Spleen (tissue), 11 donors: ENCODE measurements around the gene SEPTIN2. TPM values are rescaled to one million over a fixed set of nuclear protein-coding genes. Genes with fewer than 3 reads are reported as not detected.
A peak's percentile ranks its signal among the peaks of the same experiment; 100 is the strongest.

ENCODE experiments used
- DNase-seq: peaks from one replicate; pipeline ENCODE4 v3.0.0-alpha.2; 2020
- H3K27ac ChIP-seq, 8 donors: fragments of 200-600 bp; sonication (generic) in 7 of 8; 1 replicate in 4 of 8; 2 replicates in 4 of 8; pipeline versions ENCODE4 v1.5.0 to v1.8.0; 2016 to 2021; ENCODE audit warnings: inconsistent platforms in 4 of 8, mild to moderate bottlenecking in 4 of 8, moderate library complexity in 1 of 8
- H3K27me3 ChIP-seq, 7 donors: fragments of 200-600 bp; sonication (generic) in 6 of 7; replicated peaks in 1 of 7; 1 replicate in 4 of 7; 2 replicates in 3 of 7; pipeline versions ENCODE4 v1.5.0 to v1.8.0; 2016 to 2021; ENCODE audit warnings: inconsistent platforms in 3 of 7, mild to moderate bottlenecking in 1 of 7
- H3K36me3 ChIP-seq, 6 donors: fragments of 200-600 bp; sonication (generic) in 5 of 6; 1 replicate in 4 of 6; 2 replicates in 2 of 6; pipeline versions ENCODE4 v1.5.0 to v1.8.0; 2016 to 2021; ENCODE audit warnings: inconsistent platforms in 2 of 6
- H3K4me1 ChIP-seq, 6 donors: fragments of 200-600 bp; sonication (generic) in 5 of 6; 1 replicate in 3 of 6; 2 replicates in 3 of 6; pipeline versions ENCODE4 v1.5.0 to v1.8.0; 2016 to 2021; ENCODE audit warnings: inconsistent platforms in 3 of 6
- H3K4me3 ChIP-seq, 8 donors: fragments of 200-600 bp; sonication (generic) in 7 of 8; 1 replicate in 4 of 8; 2 replicates in 4 of 8; pipeline versions ENCODE4 v1.5.0 to v1.8.0; 2016 to 2021; ENCODE audit warnings: inconsistent platforms in 4 of 8, mild to moderate bottlenecking in 4 of 8, moderate library complexity in 2 of 8
- H3K9me3 ChIP-seq, 8 donors: fragments of 200-600 bp; sonication (generic) in 7 of 8; 1 replicate in 4 of 8; 2 replicates in 4 of 8; pipeline versions ENCODE4 v1.5.0 to v1.8.0; 2016 to 2021; ENCODE audit warnings: inconsistent platforms in 4 of 8
- CTCF ChIP-seq, 11 experiments: fragments of 200-600 bp in 7 of 11; fragments of 450-650 bp in 4 of 11; sonication (generic) in 4 of 11; IDR thresholded peaks in 8 of 11; conservative IDR thresholded peaks in 3 of 11; 1 replicate in 7 of 11; 2 replicates in 4 of 11; pipeline versions ENCODE4 v1.4.0 to v1.8.0; 2016 to 2021; ENCODE audit warnings: antibody characterized with exemption in 11 of 11, inconsistent platforms in 4 of 11, mild to moderate bottlenecking in 1 of 11
- POLR2A ChIP-seq, 3 donors: fragments of 450-650 bp; IDR thresholded peaks; one replicate each; pipeline ENCODE4 v1.5.1; 2017; ENCODE audit warnings: antibody characterized with exemption in 3 of 3, mild to moderate bottlenecking in 1 of 3
- POLR2AphosphoS5 ChIP-seq, 3 donors: sonication (generic); formaldehyde crosslinking; IDR thresholded peaks; one replicate each; pipeline ENCODE4 v1.5.1; 2017; ENCODE audit warnings: antibody characterized with exemption in 3 of 3
- WGBS, 5 donors: extraction: QIAGEN DNeasy Blood & Tissue Kit in 3 of 5; methylation state at CpG; one replicate each; pipeline versions ENCODE4 v1.1.5 to v1.1.7; 2013 to 2018; 5-methylcytosine and 5-hydroxymethylcytosine counted together
- intact Hi-C: fragments of 100-400 bp; cut with DNase I; formaldehyde crosslinking; loops from one replicate; pipeline ENCODE4 v1.15.0; 2023; ENCODE audit warnings: low total_unique reads
- polyA plus RNA-seq, 3 donors: library from polyadenylated mRNA; stranded (reverse); fragments of 200-250 nt; gene quantifications; one replicate each; pipeline ENCODE4 v1.2.1, GENCODE V29; 2013
- total RNA-seq, 7 donors: library from RNA; depleted of rRNA in 3 of 7; stranded (reverse); fragments of >200 nt in 3 of 7; fragmentation: NEBNext Ultra II Directional in 4 of 7; extraction: Animal tissue kit (Norgen Biotek cat#: 25700) in 4 of 7; gene quantifications; one replicate each; pipeline versions ENCODE4 v1.1.0 to v1.2.1, GENCODE V29; 2016 to 2021
- donor health status: healthy with polysubstance abuse.
- donor health status: DM: no; HTN: no; CAD: no; lungs with moderate emphysema.
- donor health status: DM: no; HTN: no; CAD: no.
- donor health status: Bipolar disorder and iron deficiency.
- donor health status: healthy.
- donor health status: DM: no; HTN: no; CAD: no.
- donor health status: DM: yes; HTN: yes; CAD: no.

Gene SEPTIN2
- total and polyA plus RNA-seq, 10 donors, result 90.3 to 350 (median 279) TPM

- H3K27ac ChIP-seq, result peak overlapping the region in 6 of 8 donors; percentile 0 to 64 (median 52)
- H3K4me3 ChIP-seq, result no peak overlapping the region
- TF ChIP-seq CTCF (IDR thresholded peaks at IDR 0.05 in 8 of 11, conservative IDR thresholded peaks at IDR 0.05 in 3 of 11), result no peak
- no peak for TF ChIP-seq POLR2A (IDR thresholded peaks at IDR 0.05)
- no peak for TF ChIP-seq POLR2AphosphoS5 (IDR thresholded peaks at IDR 0.05)
- H3K9me3 ChIP-seq, result no peaks in the 10 kb centered on the region
- no peaks in the 10 kb centered on the region for H3K27me3 ChIP-seq
- intact Hi-C loops, result no loop called here
- peaks cover 26 to 99% (median 66%) of the 10 kb centered on the region in 6 donors for H3K4me1 ChIP-seq
- 87 to 95% (median 90%) methylated on average over 18 of the region's 18 CpGs for WGBS, 5 donors
- H3K36me3 ChIP-seq, result peaks cover 0 to 6% (median 0%) of the 10 kb centered on the region in 6 donors
- no peak for DNase-seq
These were observed 6.8 kb upstream of the SEPTIN2 start for GRCh38 chr2:241308832-241309500.

GRCh38 chr2:241309684-241310117, 6.0 kb upstream of the SEPTIN2 start:
- H3K9me3 ChIP-seq, result no peaks in the 10 kb centered on the region
- peaks cover 0 to 6% (median 0%) of the 10 kb centered on the region in 6 donors for H3K36me3 ChIP-seq
- peak overlapping the region in 7 of 8 donors; percentile 0 to 64 (median 47) for H3K27ac ChIP-seq
- peak overlapping the region in 1 of 8 donors; percentile 1 for H3K4me3 ChIP-seq
- peaks cover 30 to 99% (median 69%) of the 10 kb centered on the region in 6 donors for H3K4me1 ChIP-seq
- intact Hi-C loops, result no loop called here
- DNase-seq, result peak; percentile 80
- H3K27me3 ChIP-seq, result no peaks in the 10 kb centered on the region
- WGBS, 5 donors, result 20 to 50% (median 32%) methylated on average over 2 of the region's 2 CpGs
- TF ChIP-seq POLR2AphosphoS5 (IDR thresholded peaks at IDR 0.05), result peak in 1 of 3 donors; percentile 33
- no peak for TF ChIP-seq POLR2A (IDR thresholded peaks at IDR 0.05)

- peaks cover 30 to 87% (median 57%) of the 10 kb centered on the region in 6 donors for H3K4me1 ChIP-seq
These were observed 4.7 kb upstream of the SEPTIN2 start for GRCh38 chr2:241310917-241311566.

GRCh38 chr2:241312082-241312481, 3.6 kb upstream of the SEPTIN2 start:
- no peak overlapping the region for H3K27ac ChIP-seq
- TF ChIP-seq POLR2AphosphoS5 (IDR thresholded peaks at IDR 0.05), result no peak
- no peak for TF ChIP-seq POLR2A (IDR thresholded peaks at IDR 0.05)
- TF ChIP-seq CTCF (IDR thresholded peaks at IDR 0.05 in 8 of 11, conservative IDR thresholded peaks at IDR 0.05 in 3 of 11), result no peak
- H3K9me3 ChIP-seq, result no peaks in the 10 kb centered on the region
- peaks cover 35 to 83% (median 61%) of the 10 kb centered on the region in 6 donors for H3K4me1 ChIP-seq
- no peaks in the 10 kb centered on the region for H3K36me3 ChIP-seq
- DNase-seq, result no peak
- WGBS, 5 donors, result 60 to 82% (median 77%) methylated on average over 4 of the region's 4 CpGs
- intact Hi-C loops, result no loop called here
- H3K27me3 ChIP-seq, result no peaks in the 10 kb centered on the region
- H3K4me3 ChIP-seq, result no peak overlapping the region

More at GRCh38 chr2:241310917-241311566, 4.7 kb upstream of the SEPTIN2 start:
- H3K36me3 ChIP-seq, result no peaks in the 10 kb centered on the region
- intact Hi-C loops, result no loop called here
- DNase-seq, result no peak
- no peak overlapping the region for H3K4me3 ChIP-seq
- TF ChIP-seq CTCF (IDR thresholded peaks at IDR 0.05 in 8 of 11, conservative IDR thresholded peaks at IDR 0.05 in 3 of 11), result no peak
- H3K27ac ChIP-seq, result no peak overlapping the region
- H3K27me3 ChIP-seq, result no peaks in the 10 kb centered on the region
- H3K9me3 ChIP-seq, result no peaks in the 10 kb centered on the region
- WGBS, 5 donors, result 70 to 84% (median 79%) methylated on average over 13 of the region's 13 CpGs
